Spleen (tissue), 11 donors: ENCODE results near the gene POMP. TPM values are rescaled to one million over a fixed set of nuclear protein-coding genes. Genes with fewer than 3 reads are reported as not detected.

Experiments
- DNase-seq: peaks from one replicate; pipeline ENCODE4 v3.0.0-alpha.2; 2020
- H3K27ac ChIP-seq, 8 donors: fragments of 200-600 bp; sonication (generic) in 7 of 8; 1 replicate in 4 of 8; 2 replicates in 4 of 8; pipeline versions ENCODE4 v1.5.0 to v1.8.0; 2016 to 2021; ENCODE audit warnings: inconsistent platforms in 4 of 8, mild to moderate bottlenecking in 4 of 8, moderate library complexity in 1 of 8
- H3K27me3 ChIP-seq, 7 donors: fragments of 200-600 bp; sonication (generic) in 6 of 7; replicated peaks in 1 of 7; 1 replicate in 4 of 7; 2 replicates in 3 of 7; pipeline versions ENCODE4 v1.5.0 to v1.8.0; 2016 to 2021; ENCODE audit warnings: inconsistent platforms in 3 of 7, mild to moderate bottlenecking in 1 of 7
- H3K36me3 ChIP-seq, 6 donors: fragments of 200-600 bp; sonication (generic) in 5 of 6; 1 replicate in 4 of 6; 2 replicates in 2 of 6; pipeline versions ENCODE4 v1.5.0 to v1.8.0; 2016 to 2021; ENCODE audit warnings: inconsistent platforms in 2 of 6
- H3K4me1 ChIP-seq, 6 donors: fragments of 200-600 bp; sonication (generic) in 5 of 6; 1 replicate in 3 of 6; 2 replicates in 3 of 6; pipeline versions ENCODE4 v1.5.0 to v1.8.0; 2016 to 2021; ENCODE audit warnings: inconsistent platforms in 3 of 6
- H3K4me3 ChIP-seq, 8 donors: fragments of 200-600 bp; sonication (generic) in 7 of 8; 1 replicate in 4 of 8; 2 replicates in 4 of 8; pipeline versions ENCODE4 v1.5.0 to v1.8.0; 2016 to 2021; ENCODE audit warnings: inconsistent platforms in 4 of 8, mild to moderate bottlenecking in 4 of 8, moderate library complexity in 2 of 8
- H3K9me3 ChIP-seq, 8 donors: fragments of 200-600 bp; sonication (generic) in 7 of 8; 1 replicate in 4 of 8; 2 replicates in 4 of 8; pipeline versions ENCODE4 v1.5.0 to v1.8.0; 2016 to 2021; ENCODE audit warnings: inconsistent platforms in 4 of 8
- CTCF ChIP-seq, 11 experiments: fragments of 200-600 bp in 7 of 11; fragments of 450-650 bp in 4 of 11; sonication (generic) in 4 of 11; IDR thresholded peaks in 8 of 11; conservative IDR thresholded peaks in 3 of 11; 1 replicate in 7 of 11; 2 replicates in 4 of 11; pipeline versions ENCODE4 v1.4.0 to v1.8.0; 2016 to 2021; ENCODE audit warnings: antibody characterized with exemption in 11 of 11, inconsistent platforms in 4 of 11, mild to moderate bottlenecking in 1 of 11
- POLR2A ChIP-seq, 3 donors: fragments of 450-650 bp; IDR thresholded peaks; one replicate each; pipeline ENCODE4 v1.5.1; 2017; ENCODE audit warnings: antibody characterized with exemption in 3 of 3, mild to moderate bottlenecking in 1 of 3
- POLR2AphosphoS5 ChIP-seq, 3 donors: sonication (generic); formaldehyde crosslinking; IDR thresholded peaks; one replicate each; pipeline ENCODE4 v1.5.1; 2017; ENCODE audit warnings: antibody characterized with exemption in 3 of 3
- WGBS, 5 donors: extraction: QIAGEN DNeasy Blood & Tissue Kit in 3 of 5; methylation state at CpG; one replicate each; pipeline versions ENCODE4 v1.1.5 to v1.1.7; 2013 to 2018; 5-methylcytosine and 5-hydroxymethylcytosine counted together
- intact Hi-C: fragments of 100-400 bp; cut with DNase I; formaldehyde crosslinking; loops from one replicate; pipeline ENCODE4 v1.15.0; 2023; ENCODE audit warnings: low total_unique reads
- polyA plus RNA-seq, 3 donors: library from polyadenylated mRNA; stranded (reverse); fragments of 200-250 nt; gene quantifications; one replicate each; pipeline ENCODE4 v1.2.1, GENCODE V29; 2013
- total RNA-seq, 7 donors: library from RNA; depleted of rRNA in 3 of 7; stranded (reverse); fragments of >200 nt in 3 of 7; fragmentation: NEBNext Ultra II Directional in 4 of 7; extraction: Animal tissue kit (Norgen Biotek cat#: 25700) in 4 of 7; gene quantifications; one replicate each; pipeline versions ENCODE4 v1.1.0 to v1.2.1, GENCODE V29; 2016 to 2021
- donor health status: healthy with polysubstance abuse.
- donor health status: DM: no; HTN: no; CAD: no; lungs with moderate emphysema.
- donor health status: DM: no; HTN: no; CAD: no.
- donor health status: Bipolar disorder and iron deficiency.
- donor health status: healthy.
- donor health status: DM: no; HTN: no; CAD: no.
- donor health status: DM: yes; HTN: yes; CAD: no.

POMP gene
- total and polyA plus RNA-seq, 10 donors, result 28.8 to 97.5 (median 53.2) TPM

- H3K4me3 ChIP-seq, result peak overlapping the region; percentile 60 to 89 (median 72)
- 2 to 4% (median 2%) methylated on average over 10 of the region's 10 CpGs for WGBS, 5 donors
- peak overlapping the region; percentile 84 to 98 (median 98) for H3K27ac ChIP-seq
- intact Hi-C loops, result no loop called here
- TF ChIP-seq CTCF (IDR thresholded peaks at IDR 0.05 in 8 of 11, conservative IDR thresholded peaks at IDR 0.05 in 3 of 11) (peak in 2 of 11 experiments; percentile 7 to 14), POLR2A (IDR thresholded peaks at IDR 0.05) (peak in 1 of 3 donors; percentile 17), POLR2AphosphoS5 (IDR thresholded peaks at IDR 0.05) (no peak)
- no peaks in the 10 kb centered on the region for H3K27me3 ChIP-seq
- peaks cover 4 to 38% (median 31%) of the 10 kb centered on the region in 6 donors for H3K4me1 ChIP-seq
- DNase-seq, result no peak
- peaks cover 0 to 13% (median 0%) of the 10 kb centered on the region in 6 donors for H3K36me3 ChIP-seq
- no peaks in the 10 kb centered on the region for H3K9me3 ChIP-seq
Measured at GRCh38 chr13:28718196-28718542, 59.2 kb downstream of the POMP start.

- Histone ChIP-seq H3K27ac (peak within 1 kb of the TSS; percentile 84 to 98 (median 98)), H3K9me3 (no peaks in the 10 kb centered on the region), H3K4me1 (peaks cover 4 to 38% (median 31%) of the 10 kb centered on the region in 6 donors), H3K27me3 (no peaks in the 10 kb centered on the region), H3K36me3 (peaks cover 0 to 11% (median 0%) of the 10 kb centered on the region in 6 donors), H3K4me3 (peak within 1 kb of the TSS; percentile 60 to 89 (median 72))
- peak; percentile 98 for DNase-seq
- WGBS, 5 donors, result 0 to 1% (median 1%) methylated on average over 23 to 78 of the region's 78 CpGs
- TF ChIP-seq CTCF (IDR thresholded peaks at IDR 0.05 in 8 of 11, conservative IDR thresholded peaks at IDR 0.05 in 3 of 11), result peak in 8 of 11 experiments; percentile 3 to 54 (median 20)
- peak; percentile 33 to 63 (median 42) for TF ChIP-seq POLR2A (IDR thresholded peaks at IDR 0.05)
- peak; percentile 93 to 97 (median 95) for TF ChIP-seq POLR2AphosphoS5 (IDR thresholded peaks at IDR 0.05)
- intact Hi-C loops, result no loop called here
Measured at GRCh38 chr13:28718543-28719226, 59.8 kb downstream of the POMP start, which contains the start of gene SLC46A3. Gene SLC46A3 (minus strand): TSS chr13:28718970. CDS start chr13:28717998, 972 bp downstream.

- Histone ChIP-seq H3K4me1 (peaks cover 4 to 38% (median 31%) of the 10 kb centered on the region in 6 donors), H3K4me3 (peak overlapping the region; percentile 60 to 89 (median 72)), H3K27ac (peak overlapping the region; percentile 84 to 98 (median 98)), H3K36me3 (peaks cover 0 to 9% (median 0%) of the 10 kb centered on the region in 6 donors), H3K27me3 (no peaks in the 10 kb centered on the region), H3K9me3 (no peaks in the 10 kb centered on the region)
- intact Hi-C loops, result no loop called here
- TF ChIP-seq CTCF (IDR thresholded peaks at IDR 0.05 in 8 of 11, conservative IDR thresholded peaks at IDR 0.05 in 3 of 11), result no peak
- TF ChIP-seq POLR2A (IDR thresholded peaks at IDR 0.05), result no peak
- no peak for TF ChIP-seq POLR2AphosphoS5 (IDR thresholded peaks at IDR 0.05)
- WGBS, 5 donors, result 33 to 38% (median 36%) methylated on average over 15 of the region's 15 CpGs
- DNase-seq, result no peak
Measured at GRCh38 chr13:28719227-28720055, 60.5 kb downstream of the POMP start.
